Muscle of leg (tissue), 11 donors: Measurements from ENCODE around the gene ANKRD27. TPM values are rescaled to one million over a fixed set of nuclear protein-coding genes. Genes with fewer than 3 reads are reported as not detected.
"Not testable (repeated sequence)": the region's sequence is repeated elsewhere in the genome, so short reads cannot be mapped to it uniquely, and the experiment has no call there.

Experiments used
- DNase-seq: peaks from one replicate; pipeline ENCODE4 v3.0.0; 2013
- H3K27ac ChIP-seq: one replicate; pipeline ENCODE4 v1.5.1; 2013; ENCODE audit warnings: mild to moderate bottlenecking, low read length, control low read depth
- H3K27me3 ChIP-seq: one replicate; pipeline ENCODE4 v1.6.1; 2013; ENCODE audit warnings: low read length; ENCODE audit not compliant: control insufficient read depth, insufficient read depth
- H3K36me3 ChIP-seq: one replicate; pipeline ENCODE4 v1.6.1; 2013; ENCODE audit warnings: low read length; ENCODE audit not compliant: control insufficient read depth, insufficient read depth
- H3K4me1 ChIP-seq: one replicate; pipeline ENCODE4 v1.6.1; 2013; ENCODE audit warnings: low read length; ENCODE audit not compliant: control insufficient read depth, insufficient read depth
- H3K4me3 ChIP-seq: one replicate; pipeline ENCODE4 v1.5.1; 2013; ENCODE audit warnings: low read length, control low read depth
- H3K9me3 ChIP-seq: replicated peaks from 2 replicates; pipeline ENCODE4 v1.6.1; 2013; ENCODE audit warnings: low read depth, low read length; ENCODE audit not compliant: control insufficient read depth
- WGBS: methylation state at CpG from one replicate; pipeline ENCODE4 v1.1.5; 2013; ENCODE audit warnings: missing lambda C conversion rate; ENCODE audit not compliant: insufficient coverage; 5-methylcytosine and 5-hydroxymethylcytosine counted together
- polyA plus RNA-seq, 8 donors: library from polyadenylated mRNA; unstranded; fragments of 120-200 nt; gene quantifications; one replicate each; pipeline versions ENCODE4 v1.2.1 to v1.2.3, GENCODE V29; 2013; ENCODE audit warnings: inconsistent platforms in 1 of 8, low replicate concordance in 1 of 8; ENCODE audit not compliant: insufficient read length in 8 of 8, insufficient read depth in 1 of 8
- total RNA-seq: library from RNA; stranded (reverse); fragments of 120-200 nt; gene quantifications from one replicate; pipeline ENCODE4 v1.2.4, GENCODE V29; 2013

Gene ANKRD27
- total and polyA plus RNA-seq, 9 donors: 9.6 to 18.3 (median 11.6) TPM

DNA sequence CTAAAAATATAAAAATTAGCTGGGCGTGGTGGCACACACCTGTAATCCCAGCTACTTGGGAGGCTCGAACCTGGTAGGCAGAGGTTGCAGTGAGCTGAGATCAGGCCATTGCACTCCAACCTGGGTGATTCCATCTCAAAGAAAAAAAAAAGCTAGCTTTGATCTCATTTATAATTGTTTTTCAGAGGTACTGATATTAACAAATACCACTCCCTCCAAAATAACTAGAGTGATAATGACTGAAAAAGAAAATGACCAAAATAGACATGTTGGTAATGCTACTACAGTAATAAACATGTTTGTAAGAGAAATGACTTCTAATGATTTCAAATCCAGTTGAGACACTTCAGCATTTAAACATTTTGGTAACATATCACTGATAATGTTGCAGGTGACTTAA is 81.0 kb downstream of the ANKRD27 start:
- H3K36me3 ChIP-seq: peaks cover 36% of the 10 kb centered on the region
- no peaks in the 10 kb centered on the region for H3K9me3 ChIP-seq
- no peak overlapping the region for H3K27ac ChIP-seq
- H3K27me3 ChIP-seq: no peaks in the 10 kb centered on the region
- WGBS: no CpG with 5 or more reads among the region's 2 CpGs
- no peaks in the 10 kb centered on the region for H3K4me1 ChIP-seq
- DNase-seq: no peak
- H3K4me3 ChIP-seq: no peak overlapping the region

DNA sequence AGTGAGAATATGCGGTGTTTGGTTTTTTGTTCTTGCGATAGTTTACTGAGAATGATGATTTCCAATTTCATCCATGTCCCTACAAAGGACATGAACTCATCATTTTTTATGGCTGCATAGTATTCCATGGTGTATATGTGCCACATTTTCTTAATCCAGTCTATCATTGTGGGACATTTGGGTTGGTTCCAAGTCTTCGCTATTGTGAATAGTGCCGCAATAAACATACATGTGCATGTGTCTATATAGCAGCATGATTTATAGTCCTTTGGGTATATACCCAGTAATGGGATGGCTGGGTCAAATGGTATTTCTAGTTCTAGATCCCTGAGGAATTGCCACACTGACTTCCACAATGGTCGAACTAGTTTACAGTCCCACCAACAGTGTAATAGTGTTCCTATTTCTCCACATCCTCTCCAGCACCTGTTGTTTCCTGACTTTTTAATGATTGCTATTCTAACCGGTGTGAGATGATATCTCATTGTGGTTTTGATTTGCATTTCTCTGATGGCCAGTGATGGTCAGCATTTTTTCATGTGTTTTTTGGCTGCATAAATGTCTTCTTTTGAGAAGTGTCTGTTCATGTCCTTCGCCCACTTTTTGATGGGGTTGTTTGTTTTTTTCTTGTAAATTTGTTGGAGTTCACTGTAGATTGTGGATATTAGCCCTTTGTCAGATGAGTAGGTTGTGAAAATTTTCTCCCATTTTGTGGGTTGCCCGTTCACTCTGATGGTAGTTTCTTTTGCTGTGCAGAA is 87.1 kb downstream of the ANKRD27 start:
- H3K4me1 ChIP-seq, H3K27ac ChIP-seq, H3K9me3 ChIP-seq, H3K4me3 ChIP-seq, H3K27me3 ChIP-seq, DNase-seq: not testable (repeated sequence)
- WGBS: no CpG with 5 or more reads among the region's 8 CpGs
- H3K36me3 ChIP-seq: peaks cover 29% of the 10 kb centered on the region

DNA sequence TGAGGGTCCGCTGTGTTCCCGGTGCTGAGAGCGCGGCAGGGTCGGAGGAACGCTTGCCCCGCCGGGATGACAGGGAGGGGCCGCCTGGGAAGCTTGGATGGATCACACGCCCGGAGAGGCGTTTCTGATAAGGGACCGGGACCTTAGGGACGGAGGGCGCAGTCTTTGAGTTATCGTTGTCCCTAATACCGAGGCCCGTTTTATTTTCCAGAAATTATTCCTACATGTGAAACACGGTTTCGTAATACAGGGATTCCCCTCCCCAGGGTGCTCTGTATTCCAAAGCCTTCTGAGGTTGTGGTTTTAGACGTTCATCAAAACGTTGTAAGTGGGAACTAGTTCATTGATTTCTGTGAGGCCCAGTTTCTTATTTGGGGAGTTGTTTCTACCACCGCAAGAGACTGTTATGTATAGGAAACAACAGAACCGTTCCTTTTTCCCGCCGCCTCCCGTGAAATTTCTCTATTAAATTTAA is 93.2 kb downstream of the ANKRD27 start:
- Histone ChIP-seq H3K4me3 (peak overlapping the region; percentile 90), H3K27me3 (no peaks in the 10 kb centered on the region), H3K36me3 (peaks cover 26% of the 10 kb centered on the region), H3K4me1 (peaks cover 10% of the 10 kb centered on the region), H3K9me3 (no peaks in the 10 kb centered on the region), H3K27ac (peak overlapping the region; percentile 82)
- 0% methylated on average over 12 of the region's 27 CpGs for WGBS
- DNase-seq: peak; percentile 43

DNA sequence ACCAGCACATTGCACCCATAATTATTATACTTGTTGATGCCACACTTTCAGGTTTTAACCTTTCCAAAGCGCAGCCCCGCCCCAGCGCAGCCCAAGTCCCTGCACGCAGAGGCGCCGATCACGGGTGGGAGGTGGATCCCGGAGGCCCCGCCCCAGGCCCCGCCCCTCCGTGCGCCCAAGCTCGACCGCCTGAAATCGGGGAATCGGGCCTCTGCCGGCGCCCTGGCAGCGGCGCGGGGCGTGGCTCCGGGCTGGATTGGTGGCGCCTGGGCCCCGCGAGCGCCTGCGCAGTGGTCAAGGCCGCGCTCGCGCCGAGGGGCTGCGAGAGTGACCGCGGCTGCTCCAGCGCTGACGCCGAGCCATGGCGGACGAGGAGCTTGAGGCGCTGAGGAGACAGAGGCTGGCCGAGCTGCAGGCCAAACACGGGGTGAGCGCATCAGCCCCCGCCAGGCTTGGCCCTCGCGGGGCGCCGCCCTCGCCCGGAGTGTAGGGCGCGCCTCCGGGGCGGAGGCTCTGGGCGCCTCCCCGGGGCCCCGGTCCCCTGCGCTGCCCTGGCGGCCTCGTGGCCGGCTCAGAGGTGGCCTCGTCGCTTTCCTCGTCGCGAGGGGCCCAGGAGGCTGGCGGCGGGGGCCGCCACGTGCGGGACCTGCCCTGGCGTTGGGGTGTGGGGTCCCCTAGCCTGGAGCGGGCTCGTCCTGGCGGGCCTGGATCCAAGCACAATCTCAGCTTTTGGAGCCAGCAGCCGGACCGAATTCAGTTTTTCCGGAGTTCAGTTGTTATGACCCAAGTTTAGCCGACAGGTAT is 93.9 kb downstream of the ANKRD27 start, which contains the start of gene PDCD5:
PDCD5 (plus strand) TSS at position 290 of the 804 bp plus-strand sequence; CDS start at position 362, 72 bp downstream.
- H3K27ac ChIP-seq: peak within 1 kb of the TSS; percentile 82
- no peaks in the 10 kb centered on the region for H3K9me3 ChIP-seq
- H3K4me3 ChIP-seq: peak within 1 kb of the TSS; percentile 90
- peak; percentile 98 for DNase-seq
- no peaks in the 10 kb centered on the region for H3K27me3 ChIP-seq
- H3K4me1 ChIP-seq: peaks cover 10% of the 10 kb centered on the region
- peaks cover 20% of the 10 kb centered on the region for H3K36me3 ChIP-seq
- WGBS: under 1% methylated on average over 81 of the region's 81 CpGs

DNA sequence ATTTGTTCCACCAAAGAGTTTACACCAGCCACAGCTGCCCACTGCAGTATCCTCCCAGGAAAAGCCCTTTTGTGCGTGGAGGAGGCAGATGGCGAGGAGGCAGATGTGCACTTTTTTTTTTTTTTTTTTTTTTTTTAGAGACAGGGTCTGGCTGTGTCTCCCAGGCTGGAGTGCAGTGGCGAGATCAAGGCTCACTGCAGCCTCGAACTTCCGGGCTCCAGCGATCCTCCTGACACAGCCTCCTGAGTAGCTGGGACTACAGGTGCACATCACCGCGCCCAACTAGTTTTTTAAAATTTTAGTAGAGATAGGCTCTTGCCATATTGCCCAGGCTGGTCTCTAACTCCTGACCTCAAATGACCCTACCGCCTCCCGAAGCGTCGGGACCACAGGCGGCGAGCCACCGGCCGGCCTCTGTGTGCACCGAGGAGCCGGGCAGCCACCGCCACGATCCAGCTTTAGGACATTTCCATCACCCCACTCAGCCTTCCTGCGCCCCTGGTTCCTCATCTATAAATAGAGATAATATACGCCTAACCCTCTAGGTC is 94.6 kb downstream of the ANKRD27 start:
- H3K4me1 ChIP-seq: peaks cover 10% of the 10 kb centered on the region
- H3K27ac ChIP-seq: peak overlapping the region; percentile 29
- H3K9me3 ChIP-seq: no peaks in the 10 kb centered on the region
- peaks cover 3% of the 10 kb centered on the region for H3K27me3 ChIP-seq
- H3K4me3 ChIP-seq: peak overlapping the region; percentile 62
- 35% methylated on average over 4 of the region's 22 CpGs for WGBS
- H3K36me3 ChIP-seq: peaks cover 18% of the 10 kb centered on the region
- DNase-seq: no peak

DNA sequence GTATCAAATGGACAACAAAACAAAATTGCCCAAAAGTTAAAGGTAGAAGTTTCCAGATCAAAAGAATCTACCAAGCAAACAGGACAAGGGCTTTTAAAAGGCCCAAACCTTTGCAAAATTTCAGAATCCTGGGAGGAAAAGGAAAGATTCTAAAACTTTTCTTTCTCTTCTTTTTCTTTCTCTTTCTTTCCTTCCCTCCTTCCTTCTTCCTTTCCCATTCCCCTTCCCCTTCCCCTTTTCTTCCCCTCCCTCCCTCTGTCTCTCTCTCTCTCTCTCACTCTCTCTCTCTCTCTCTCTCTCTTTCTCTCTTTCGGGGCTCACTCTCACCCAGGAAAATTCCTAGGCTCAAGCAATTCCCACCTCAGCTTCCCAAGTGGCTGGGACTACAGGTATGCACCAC is 98.2 kb downstream of the ANKRD27 start:
- H3K27me3 ChIP-seq: peaks cover 3% of the 10 kb centered on the region
- peaks cover 7% of the 10 kb centered on the region for H3K4me1 ChIP-seq
- H3K27ac ChIP-seq: no peak overlapping the region
- no peak for DNase-seq
- WGBS: no CpG with 5 or more reads among the region's 1 CpG
- no peaks in the 10 kb centered on the region for H3K36me3 ChIP-seq
- no peaks in the 10 kb centered on the region for H3K9me3 ChIP-seq
- no peak overlapping the region for H3K4me3 ChIP-seq

DNA sequence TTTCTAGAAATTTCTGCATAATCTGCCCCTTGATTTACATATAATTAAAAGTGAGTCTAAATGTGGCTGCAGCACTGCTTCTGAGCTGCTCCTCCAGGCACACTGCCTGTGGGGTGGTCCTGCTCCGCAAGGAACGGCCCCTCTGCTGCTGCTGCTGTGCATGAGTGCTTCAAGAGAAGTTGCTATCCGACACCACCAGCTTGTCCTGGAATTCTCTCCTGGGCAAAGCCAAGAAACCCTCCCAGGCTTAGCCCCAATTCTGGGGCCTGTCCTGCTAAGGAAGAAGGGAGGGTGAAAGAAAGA is 101.5 kb downstream of the ANKRD27 start:
- Histone ChIP-seq H3K36me3 (no peaks in the 10 kb centered on the region), H3K4me3 (no peak overlapping the region), H3K9me3 (no peaks in the 10 kb centered on the region), H3K27me3 (peaks cover 3% of the 10 kb centered on the region), H3K27ac (no peak overlapping the region), H3K4me1 (no peaks in the 10 kb centered on the region)
- WGBS: 53% methylated on average over 2 of the region's 3 CpGs
- DNase-seq: no peak

DNA sequence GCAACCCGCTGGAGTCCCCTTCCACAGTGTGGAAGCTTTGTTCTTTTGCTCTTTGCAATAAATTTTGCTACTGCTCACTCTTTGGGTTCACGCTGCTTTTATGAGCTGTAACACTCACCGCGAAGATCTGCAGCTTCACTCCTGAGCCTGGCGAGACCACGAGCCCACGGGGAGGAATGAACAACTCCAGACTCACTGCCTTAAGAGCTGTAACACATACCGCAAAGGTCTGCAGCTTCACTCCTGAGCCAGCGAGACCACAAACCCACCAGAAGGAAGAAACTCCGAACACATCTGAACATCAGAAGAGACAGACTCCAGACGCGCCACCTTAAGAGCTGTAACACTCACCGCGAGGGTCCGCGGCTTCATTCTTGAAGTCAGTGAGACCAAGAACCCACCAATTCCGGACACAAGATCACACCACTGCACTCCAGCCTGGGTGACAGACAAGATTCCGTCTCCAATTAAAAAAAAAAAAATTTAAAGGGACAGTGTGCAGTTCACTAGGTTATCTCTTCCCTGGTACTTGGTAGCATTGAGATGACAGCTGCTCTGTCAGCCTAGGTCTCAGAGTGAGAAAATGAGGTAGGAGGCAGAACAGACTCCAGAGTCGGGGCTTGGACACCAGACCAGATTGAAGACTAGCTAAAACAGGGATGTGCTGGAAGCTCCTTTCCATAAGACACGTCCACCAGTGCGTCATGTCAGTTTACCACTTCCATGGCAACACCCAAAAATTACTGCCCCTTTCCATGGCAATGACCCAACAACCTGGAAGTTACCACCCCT is 102.1 kb downstream of the ANKRD27 start:
- H3K4me1 ChIP-seq, H3K4me3 ChIP-seq, H3K27me3 ChIP-seq, DNase-seq, H3K9me3 ChIP-seq, H3K27ac ChIP-seq, H3K36me3 ChIP-seq: not testable (repeated sequence)
- WGBS: 48% methylated on average over 9 of the region's 21 CpGs

DNA sequence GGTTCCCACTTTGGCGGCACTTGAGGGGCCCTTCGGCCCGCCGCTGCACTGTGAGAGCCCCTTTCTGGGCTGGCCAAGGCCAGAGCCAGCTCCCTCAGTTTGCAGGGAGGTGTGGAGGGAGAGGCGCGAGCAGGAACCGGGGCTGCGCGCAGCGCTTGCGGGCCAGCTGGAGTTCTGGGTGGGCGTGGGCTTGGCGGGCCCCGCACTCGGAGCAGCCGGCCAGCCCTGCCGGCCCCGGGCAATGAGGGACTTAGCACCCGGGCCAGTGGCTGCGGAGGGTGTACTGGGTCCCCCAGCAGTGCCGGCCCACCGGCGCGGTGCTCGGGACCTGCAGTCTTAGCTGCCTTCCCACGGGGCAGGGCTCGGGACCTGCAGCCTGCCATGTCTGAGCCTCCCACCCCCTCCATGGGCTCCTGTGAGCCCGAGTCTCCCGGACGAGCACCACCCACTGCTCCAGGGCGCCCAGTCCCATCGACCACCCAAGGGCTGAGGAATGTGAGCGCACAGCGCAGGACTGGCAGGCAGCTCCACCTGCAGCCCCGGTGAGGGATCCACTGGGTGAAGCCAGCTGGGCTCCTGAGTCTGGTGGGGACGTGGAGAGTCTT is 103.4 kb downstream of the ANKRD27 start:
- H3K4me3 ChIP-seq, H3K36me3 ChIP-seq, DNase-seq, H3K27me3 ChIP-seq, H3K9me3 ChIP-seq, H3K27ac ChIP-seq, H3K4me1 ChIP-seq: not testable (repeated sequence)
- WGBS: 84% methylated on average over 12 of the region's 36 CpGs
